OCI-LY7 (cell line): ENCODE results near the gene PTPRQ. TPM values are rescaled to one million over a fixed set of nuclear protein-coding genes. Genes with fewer than 3 reads are reported as not detected.
A peak's percentile ranks its signal among the peaks of the same experiment; 100 is the strongest.
"Not testable (repeated sequence)": the region's sequence is repeated elsewhere in the genome, so short reads cannot be mapped to it uniquely, and the experiment has no call there.

Source experiments
- BruUV-seq: library from RNA; stranded (reverse); fragments of 400-500 nt; replicated peaks from 2 replicates; lab custom pipeline; 2021; lab: Mats Ljungman, UMichigan
- CTCF ChIA-PET: fragments of 300-600 bp; sonication (Branson Sonifier 250); formaldehyde crosslinking; loops from one replicate; lab custom pipeline; 2022; ENCODE audit warnings: antibody characterized with exemption; ENCODE audit not compliant: unreplicated experiment; lab: Charles Lee
- POLR2A ChIA-PET: fragments of 300-600 bp; sonication (Branson Sonifier 250); formaldehyde crosslinking; loops from one replicate; lab custom pipeline; 2022; ENCODE audit warnings: antibody characterized with exemption; lab: Charles Lee
- DNase-seq: peaks from one replicate; pipeline ENCODE4 v3.0.0-alpha.2; 2015; ENCODE audit warnings: low spot score
- H2AFZ ChIP-seq: fragments of 200-600 bp; sonication (generic), shearing (Covaris generic); 2 replicates; pipeline ENCODE4 v1.6.1; 2014; ENCODE audit warnings: mild to moderate bottlenecking, antibody characterized with exemption, low read length, moderate library complexity
- H3K27ac ChIP-seq: fragments of 200-600 bp; sonication (generic); 2 replicates; pipeline ENCODE4 v1.5.1; 2014; ENCODE audit warnings: mixed run types, low read depth, mild to moderate bottlenecking, moderate library complexity, low read length, inconsistent platforms; ENCODE audit not compliant: poor library complexity, severe bottlenecking
- H3K36me3 ChIP-seq: fragments of 200-600 bp; sonication (generic); 2 replicates; pipeline ENCODE4 v1.6.1; 2014; ENCODE audit warnings: mild to moderate bottlenecking, antibody characterized with exemption, low read length, moderate library complexity, mixed read lengths; ENCODE audit not compliant: insufficient read depth
- H3K4me1 ChIP-seq: fragments of 200-600 bp; sonication (generic); 2 replicates; pipeline ENCODE4 v1.5.1; 2014; ENCODE audit warnings: mild to moderate bottlenecking, low read length; ENCODE audit not compliant: insufficient read depth, poor library complexity, severe bottlenecking
- H3K4me2 ChIP-seq: fragments of 200-600 bp; sonication (generic); 2 replicates; pipeline ENCODE4 v1.6.1; 2014; ENCODE audit warnings: mild to moderate bottlenecking, low read length
- H3K4me3 ChIP-seq: fragments of 200-600 bp; sonication (generic); 2 replicates; pipeline ENCODE4 v1.5.1; 2014; ENCODE audit warnings: mild to moderate bottlenecking, low read depth, low read length; ENCODE audit not compliant: poor library complexity, severe bottlenecking
- H3K79me2 ChIP-seq: fragments of 200-600 bp; sonication (generic); 2 replicates; pipeline ENCODE4 v1.6.1; 2016; ENCODE audit warnings: low read depth, mild to moderate bottlenecking, low read length, moderate library complexity, mixed read lengths; ENCODE audit not compliant: insufficient read depth
- H3K9me2 ChIP-seq: fragments of 200-600 bp; sonication (generic); 2 replicates; pipeline ENCODE4 v1.6.1; 2016; ENCODE audit warnings: mild to moderate bottlenecking, low read length, mixed read lengths; ENCODE audit not compliant: insufficient read depth
- H3K9me3 ChIP-seq: fragments of 200-600 bp; sonication (generic); 2 replicates; pipeline ENCODE4 v1.6.1; 2014; ENCODE audit warnings: mild to moderate bottlenecking, mixed run types, low read length, mixed read lengths
- H4K20me1 ChIP-seq: fragments of 200-600 bp; sonication (generic); 2 replicates; pipeline ENCODE4 v1.6.1; 2014; ENCODE audit warnings: mild to moderate bottlenecking, antibody characterized with exemption, low read length, moderate library complexity, mixed read lengths; ENCODE audit not compliant: insufficient read depth
- EZH2phosphoT487 ChIP-seq: fragments of 200-600 bp; sonication (generic); IDR thresholded peaks from 2 replicates; pipeline ENCODE4 v1.6.1; 2018; ENCODE audit warnings: low read depth, borderline replicate concordance, mild to moderate bottlenecking, mixed run types, antibody characterized with exemption, low read length, moderate library complexity, mixed read lengths
- intact Hi-C: fragments of 100-400 bp; cut with micrococcal nuclease; formaldehyde crosslinking; loops from one replicate; pipeline ENCODE4 v1.10.0; 2022; ENCODE audit not compliant: unreplicated experiment
- total RNA-seq, 2 experiments: library from RNA; depleted of rRNA in 1 of 2; stranded (reverse); fragments of >200 nt in 1 of 2; shearing (Covaris generic) in 1 of 2; gene quantifications; 2 replicates each; pipeline ENCODE4 v1.2.3, GENCODE V29; 2014 to 2022
- TF ChIP-seq, protein P1 (sequence below): fragments of 200-600 bp; sonication (generic); conservative IDR thresholded peaks from 2 replicates; pipeline ENCODE4 v1.5.1; 2014; ENCODE audit warnings: mild to moderate bottlenecking, antibody characterized with exemption, low read length, moderate library complexity, mixed read lengths

The PTPRQ gene
- total RNA-seq, 2 experiments from 2014 or later: not detected

DNA sequence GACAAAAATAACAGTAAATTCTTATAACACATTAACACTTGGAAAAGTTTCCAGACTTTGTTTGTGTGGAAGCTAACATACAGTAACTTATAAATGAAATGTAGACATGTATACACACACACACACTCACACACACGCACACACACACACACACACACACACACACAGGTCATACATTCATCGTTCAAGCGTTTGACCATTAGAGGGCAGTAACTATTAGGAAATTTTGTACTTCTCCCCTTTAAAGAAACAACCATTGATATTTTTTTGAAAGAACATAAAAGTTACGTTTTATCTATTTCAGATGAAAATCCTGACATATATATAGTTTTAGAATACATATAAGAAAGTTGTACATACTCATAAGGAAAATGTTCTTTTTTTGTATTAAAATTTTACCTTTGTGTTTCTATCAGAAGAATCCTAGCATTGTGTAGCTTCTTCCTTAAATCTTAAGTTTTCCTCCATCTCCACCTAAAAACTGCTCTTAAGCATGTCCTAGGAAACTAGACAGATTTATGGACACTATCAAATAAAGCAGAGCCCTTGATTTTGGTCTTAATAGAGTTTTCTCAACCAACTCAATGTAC lies 29.0 kb downstream of the PTPRQ start:
- Histone ChIP-seq H2AFZ (0 out of 2 replicates have a peak overlapping the region, but pooled peaks have one; percentile 0), H3K36me3 (no peaks in the 10 kb centered on the region), H3K9me3 (no peaks in the 10 kb centered on the region), H3K79me2 (no peaks in the 10 kb centered on the region), H3K4me3 (no peak overlapping the region), H3K9me2 (no peaks in the 10 kb centered on the region), H3K27ac (no peak overlapping the region), H3K4me1 (no peaks in the 10 kb centered on the region), H4K20me1 (no peaks in the 10 kb centered on the region), H3K4me2 (no peak overlapping the region)
- BruUV-seq: no TSS peak
- peak; percentile 69 for DNase-seq
- POLR2A ChIA-PET: no interaction called here
- intact Hi-C loops: loop anchor here (2.0 to 5.0 kb wide), 2 partner anchors 126 to 289 kb away; no protein-coding TSS in a partner anchor
- TF ChIP-seq, protein P1, sequence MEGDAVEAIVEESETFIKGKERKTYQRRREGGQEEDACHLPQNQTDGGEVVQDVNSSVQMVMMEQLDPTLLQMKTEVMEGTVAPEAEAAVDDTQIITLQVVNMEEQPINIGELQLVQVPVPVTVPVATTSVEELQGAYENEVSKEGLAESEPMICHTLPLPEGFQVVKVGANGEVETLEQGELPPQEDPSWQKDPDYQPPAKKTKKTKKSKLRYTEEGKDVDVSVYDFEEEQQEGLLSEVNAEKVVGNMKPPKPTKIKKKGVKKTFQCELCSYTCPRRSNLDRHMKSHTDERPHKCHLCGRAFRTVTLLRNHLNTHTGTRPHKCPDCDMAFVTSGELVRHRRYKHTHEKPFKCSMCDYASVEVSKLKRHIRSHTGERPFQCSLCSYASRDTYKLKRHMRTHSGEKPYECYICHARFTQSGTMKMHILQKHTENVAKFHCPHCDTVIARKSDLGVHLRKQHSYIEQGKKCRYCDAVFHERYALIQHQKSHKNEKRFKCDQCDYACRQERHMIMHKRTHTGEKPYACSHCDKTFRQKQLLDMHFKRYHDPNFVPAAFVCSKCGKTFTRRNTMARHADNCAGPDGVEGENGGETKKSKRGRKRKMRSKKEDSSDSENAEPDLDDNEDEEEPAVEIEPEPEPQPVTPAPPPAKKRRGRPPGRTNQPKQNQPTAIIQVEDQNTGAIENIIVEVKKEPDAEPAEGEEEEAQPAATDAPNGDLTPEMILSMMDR: peak; percentile 86
- no peak for TF ChIP-seq EZH2phosphoT487
- CTCF ChIA-PET: no interaction called here

DNA sequence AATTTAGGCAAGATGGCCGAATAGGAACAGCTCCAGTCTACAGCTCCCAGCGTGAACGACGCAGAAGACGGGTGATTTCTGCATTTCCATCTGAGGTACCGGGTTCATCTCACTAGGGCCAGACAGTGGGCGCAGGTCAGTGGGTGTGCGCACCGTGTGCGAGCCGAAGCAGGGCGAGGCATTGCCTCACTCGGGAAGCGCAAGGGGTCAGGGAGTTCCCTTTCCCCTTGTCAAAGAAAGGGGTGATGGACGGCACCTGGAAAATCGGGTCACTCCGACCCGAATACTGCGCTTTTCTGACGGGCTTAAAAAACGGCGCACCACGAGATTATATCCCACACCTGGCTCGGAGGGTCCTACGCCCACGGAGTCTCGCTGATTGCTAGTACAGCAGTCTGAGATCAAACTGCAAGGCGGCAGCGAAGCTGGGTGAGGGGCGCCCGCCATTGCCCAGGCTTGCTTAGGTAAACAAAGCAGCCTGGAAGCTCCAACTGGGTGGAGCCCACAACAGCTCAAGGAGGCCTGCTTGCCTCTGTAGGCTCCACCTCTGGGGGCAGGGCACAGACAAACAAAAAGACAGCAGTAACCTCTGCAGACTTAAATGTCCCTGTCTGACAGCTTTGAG lies 33.6 kb downstream of the PTPRQ start:
- H3K4me3 ChIP-seq, POLR2A ChIA-PET, H4K20me1 ChIP-seq, H3K9me2 ChIP-seq, H3K9me3 ChIP-seq, H3K36me3 ChIP-seq, DNase-seq, BruUV-seq, H3K4me1 ChIP-seq, CTCF ChIA-PET, H3K27ac ChIP-seq, H2AFZ ChIP-seq, H3K4me2 ChIP-seq, intact Hi-C loops, H3K79me2 ChIP-seq: not testable (repeated sequence)

DNA sequence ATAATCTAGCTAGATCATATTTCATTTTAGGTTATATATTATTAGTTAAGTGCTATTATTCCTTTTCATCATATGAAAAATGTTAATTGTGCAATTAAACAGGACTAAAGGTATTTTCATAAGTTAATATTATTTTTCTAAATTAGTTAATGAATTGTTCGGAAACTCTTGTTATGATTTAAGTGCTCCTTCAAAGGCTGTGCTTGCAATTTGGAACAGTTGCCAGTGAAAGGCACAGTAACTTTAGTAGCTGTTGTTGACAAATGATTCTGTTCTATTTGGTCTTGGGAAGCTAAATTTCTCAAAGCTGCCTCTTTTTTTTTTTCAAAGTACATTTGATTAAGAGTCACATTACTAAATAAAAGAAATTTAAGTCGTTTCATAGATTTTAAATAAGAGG lies 40.7 kb downstream of the PTPRQ start:
- CTCF ChIA-PET: no interaction called here
- H3K79me2 ChIP-seq: no peaks in the 10 kb centered on the region
- peak overlapping the region; percentile 42 for H3K4me2 ChIP-seq
- peak overlapping the region; percentile 81 for H3K27ac ChIP-seq
- no peaks in the 10 kb centered on the region for H3K36me3 ChIP-seq
- H4K20me1 ChIP-seq: no peaks in the 10 kb centered on the region
- intact Hi-C loops: no loop called here
- H3K9me3 ChIP-seq: no peaks in the 10 kb centered on the region
- no TSS peak for BruUV-seq
- H2AFZ ChIP-seq: no peak overlapping the region
- H3K4me3 ChIP-seq: no peak overlapping the region
- peaks cover 22% of the 10 kb centered on the region for H3K4me1 ChIP-seq
- no peaks in the 10 kb centered on the region for H3K9me2 ChIP-seq
- DNase-seq: no peak
- POLR2A ChIA-PET: interaction anchor here (0.6 to 1.2 kb wide), 2 partner anchors 8 to 20 kb away, joined by 3 read pairs; no protein-coding TSS in a partner anchor
- no peak for TF ChIP-seq EZH2phosphoT487
- TF ChIP-seq, protein P1: no peak
